22Rv1 (cell line): Measurements from ENCODE around the gene FIP1L1.

Experiments
- ZFX ChIP-seq: fragments of 450-650 bp; IDR thresholded peaks from 2 replicates; pipeline ENCODE4 v1.6.1; 2017; ENCODE audit warnings: antibody characterized with exemption, borderline replicate concordance
- TF ChIP-seq, protein P1 (sequence below): fragments of 450-650 bp; IDR thresholded peaks from 2 replicates; pipeline ENCODE4 v1.5.1; 2017; ENCODE audit warnings: mild to moderate bottlenecking

DNA sequence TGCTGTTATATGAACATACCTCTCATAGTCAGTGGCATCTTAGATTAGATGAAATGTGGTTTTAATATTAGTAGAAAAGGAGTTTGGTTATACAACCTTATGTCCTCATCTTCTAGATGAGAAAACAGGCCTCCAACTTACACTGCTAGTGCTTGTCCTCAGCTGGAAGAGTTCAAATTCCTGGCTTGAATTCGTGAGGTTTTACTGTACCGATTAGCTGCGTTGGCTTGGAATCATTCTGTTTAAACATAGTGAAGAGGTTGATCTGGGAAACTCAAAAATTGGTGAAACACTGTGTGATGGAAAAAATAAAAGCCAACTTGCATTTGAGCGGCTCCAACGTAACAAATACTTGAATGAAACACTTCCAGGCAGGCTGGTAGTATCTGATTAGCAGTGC, 132.9 kb downstream of the FIP1L1 start:
- TF ChIP-seq, protein P1, sequence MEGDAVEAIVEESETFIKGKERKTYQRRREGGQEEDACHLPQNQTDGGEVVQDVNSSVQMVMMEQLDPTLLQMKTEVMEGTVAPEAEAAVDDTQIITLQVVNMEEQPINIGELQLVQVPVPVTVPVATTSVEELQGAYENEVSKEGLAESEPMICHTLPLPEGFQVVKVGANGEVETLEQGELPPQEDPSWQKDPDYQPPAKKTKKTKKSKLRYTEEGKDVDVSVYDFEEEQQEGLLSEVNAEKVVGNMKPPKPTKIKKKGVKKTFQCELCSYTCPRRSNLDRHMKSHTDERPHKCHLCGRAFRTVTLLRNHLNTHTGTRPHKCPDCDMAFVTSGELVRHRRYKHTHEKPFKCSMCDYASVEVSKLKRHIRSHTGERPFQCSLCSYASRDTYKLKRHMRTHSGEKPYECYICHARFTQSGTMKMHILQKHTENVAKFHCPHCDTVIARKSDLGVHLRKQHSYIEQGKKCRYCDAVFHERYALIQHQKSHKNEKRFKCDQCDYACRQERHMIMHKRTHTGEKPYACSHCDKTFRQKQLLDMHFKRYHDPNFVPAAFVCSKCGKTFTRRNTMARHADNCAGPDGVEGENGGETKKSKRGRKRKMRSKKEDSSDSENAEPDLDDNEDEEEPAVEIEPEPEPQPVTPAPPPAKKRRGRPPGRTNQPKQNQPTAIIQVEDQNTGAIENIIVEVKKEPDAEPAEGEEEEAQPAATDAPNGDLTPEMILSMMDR: no peak
- TF ChIP-seq ZFX: no peak
